IMR-90 (cell line): ENCODE data around the gene QKI. TPM values are rescaled to one million over a fixed set of nuclear protein-coding genes. Genes with fewer than 3 reads are reported as not detected.

Experiments used
- ATAC-seq: fragments of 200-7000 bp; cut with Tn5 transposase; 2 replicates; pipeline ENCODE4 v1.9.1; 2020; ENCODE audit warnings: low read depth, mild to moderate bottlenecking, moderate library complexity
- BruUV-seq: library from RNA; stranded (reverse); fragments of 400-500 nt; replicated peaks from 2 replicates; lab custom pipeline; 2021; lab: Mats Ljungman, UMichigan
- CTCF ChIA-PET: fragments of 300-600 bp; formaldehyde crosslinking; extraction: SDS; loops from one replicate; lab custom pipeline; 2021; ENCODE audit warnings: antibody characterized with exemption; lab: Yijun Ruan, JAX
- POLR2A ChIA-PET: fragments of 300-600 bp; sonication (Branson Sonifier 250); formaldehyde crosslinking; loops from one replicate; lab custom pipeline; 2022; ENCODE audit warnings: antibody characterized with exemption; ENCODE audit not compliant: unreplicated experiment; lab: Charles Lee
- DNase-seq: peaks from one replicate; pipeline ENCODE4 v3.0.0; 2013
- H2AFZ ChIP-seq: replicated peaks from 2 replicates; pipeline ENCODE3; 2013; ENCODE audit warnings: low read length, mild to moderate bottlenecking; ENCODE audit not compliant: poor library complexity
- H2AK5ac ChIP-seq: 2 replicates; pipeline ENCODE4 v1.6.1; 2013; ENCODE audit warnings: low read depth, low read length, inconsistent platforms
- H2AK9ac ChIP-seq: replicated peaks from 2 replicates; pipeline ENCODE3; 2013; ENCODE audit warnings: mild to moderate bottlenecking, low read depth, low read length, moderate library complexity; ENCODE audit not compliant: poor library complexity
- H2BK120ac ChIP-seq: 2 replicates; pipeline ENCODE4 v1.6.1; 2013; ENCODE audit warnings: low read depth, low read length, inconsistent platforms
- H2BK15ac ChIP-seq: 3 replicates; pipeline ENCODE4 v1.6.1; 2013; ENCODE audit warnings: low read depth, low read length, inconsistent platforms
- H2BK20ac ChIP-seq: 2 replicates; pipeline ENCODE4 v1.6.1; 2013; ENCODE audit warnings: low read depth, mild to moderate bottlenecking, inconsistent platforms, low read length, moderate library complexity
- H2BK5ac ChIP-seq: 2 replicates; pipeline ENCODE4 v1.6.1; 2013; ENCODE audit warnings: mild to moderate bottlenecking, low read depth, low read length, inconsistent platforms; ENCODE audit not compliant: poor library complexity, severe bottlenecking
- H3K14ac ChIP-seq: replicated peaks from 2 replicates; pipeline ENCODE4 v1.6.1; 2013; ENCODE audit warnings: low read depth, low read length, inconsistent platforms
- H3K18ac ChIP-seq: 2 replicates; pipeline ENCODE4 v1.6.1; 2013; ENCODE audit warnings: low read depth, low read length, control low read depth
- H3K23ac ChIP-seq: 2 replicates; pipeline ENCODE4 v1.6.1; 2013; ENCODE audit warnings: low read depth, low read length, inconsistent platforms
- H3K27ac ChIP-seq: 2 replicates; pipeline ENCODE4 v1.5.1; 2013; ENCODE audit warnings: mild to moderate bottlenecking, control low read depth, low read length; ENCODE audit not compliant: insufficient read depth
- H3K27me3 ChIP-seq: 2 replicates; pipeline ENCODE4 v1.6.1; 2013; ENCODE audit warnings: low read length; ENCODE audit not compliant: control insufficient read depth, insufficient read depth
- H3K36me3 ChIP-seq: 2 replicates; pipeline ENCODE4 v1.6.1; 2013; ENCODE audit warnings: low read length, mixed read lengths; ENCODE audit not compliant: control insufficient read depth, insufficient read depth
- H3K4ac ChIP-seq: 2 replicates; pipeline ENCODE4 v1.6.1; 2013; ENCODE audit warnings: low read depth, low read length, inconsistent platforms
- H3K4me1 ChIP-seq: 2 replicates; pipeline ENCODE4 v1.6.1; 2013; ENCODE audit warnings: low read length, mixed read lengths; ENCODE audit not compliant: control insufficient read depth, insufficient read depth
- H3K4me2 ChIP-seq: 2 replicates; pipeline ENCODE4 v1.6.1; 2013; ENCODE audit warnings: low read depth, mild to moderate bottlenecking, control low read depth, low read length, moderate library complexity
- H3K4me3 ChIP-seq: 2 replicates; pipeline ENCODE4 v1.5.1; 2013; ENCODE audit warnings: low read depth, mild to moderate bottlenecking, control low read depth, low read length, moderate library complexity; ENCODE audit not compliant: insufficient read depth
- H3K56ac ChIP-seq: 2 replicates; pipeline ENCODE4 v1.6.1; 2013; ENCODE audit warnings: low read length, inconsistent platforms; ENCODE audit not compliant: insufficient read depth; ENCODE audit errors: extremely low read depth
- H3K79me1 ChIP-seq, 2 experiments: 2 replicates each; pipeline ENCODE4 v1.6.1; 2013; ENCODE audit warnings: low read length in 2 of 2, inconsistent platforms in 1 of 2, low read depth in 1 of 2
- H3K9ac ChIP-seq: 2 replicates; pipeline ENCODE4 v1.6.1; 2013; ENCODE audit warnings: low read depth, low read length, control low read depth
- H3K9me1 ChIP-seq: 2 replicates; pipeline ENCODE4 v1.6.1; 2013; ENCODE audit warnings: low read length, inconsistent platforms; ENCODE audit not compliant: insufficient read depth
- H3K9me3 ChIP-seq: 2 replicates; pipeline ENCODE4 v1.6.1; 2013; ENCODE audit warnings: low read length; ENCODE audit not compliant: control insufficient read depth, insufficient read depth
- H4K20me1 ChIP-seq: 2 replicates; pipeline ENCODE4 v1.6.1; 2013; ENCODE audit warnings: low read length, inconsistent platforms; ENCODE audit not compliant: insufficient read depth
- H4K5ac ChIP-seq: 2 replicates; pipeline ENCODE4 v1.6.1; 2013; ENCODE audit warnings: mild to moderate bottlenecking, low read depth, low read length, control low read depth
- H4K8ac ChIP-seq, 2 experiments: 2 replicates each; pipeline ENCODE4 v1.6.1; 2013; ENCODE audit warnings: low read depth in 2 of 2, low read length in 2 of 2, control low read depth in 1 of 2, inconsistent platforms in 1 of 2
- H4K91ac ChIP-seq: 2 replicates; pipeline ENCODE4 v1.6.1; 2013; ENCODE audit warnings: low read depth, low read length, inconsistent platforms; ENCODE audit not compliant: insufficient read depth
- WGBS, 2 experiments: methylation state at CpG; one replicate each; pipeline versions ENCODE4 v1.1.5 to v1.1.7; 2013; ENCODE audit warnings: missing lambda C conversion rate in 2 of 2; ENCODE audit not compliant: insufficient read length in 1 of 2; ENCODE audit errors: extremely low coverage in 2 of 2; 5-methylcytosine and 5-hydroxymethylcytosine counted together
- dilution Hi-C: fragments of 300-500 bp; cut with HindIII; formaldehyde crosslinking; loops from one replicate; pipeline ENCODE4 v1.14.3; 2018; ENCODE audit warnings: low sequenced_read_pairs; ENCODE audit not compliant: unreplicated experiment
- in situ Hi-C: fragments of 300-500 bp; cut with MboI; formaldehyde crosslinking; loops from 3 replicates; pipeline ENCODE4 v1.14.3; 2019; ENCODE audit warnings: low sequenced_read_pairs, inconsistent platforms, mixed read lengths
- intact Hi-C: fragments of 100-400 bp; cut with micrococcal nuclease; formaldehyde crosslinking; loops from 2 replicates; pipeline ENCODE4 v1.10.0; 2022
- polyA plus RNA-seq, 3 experiments: library from polyadenylated mRNA; depleted of rRNA; stranded (reverse); fragments of >200 nt; gene quantifications; 2 replicates each; pipeline ENCODE4 v1.2.3, GENCODE V29; 2012; ENCODE audit warnings: low replicate concordance in 1 of 3
- total RNA-seq: library from RNA; depleted of rRNA; stranded (reverse); fragments of >200 nt; gene quantifications from 2 replicates; pipeline ENCODE4 v1.2.3, GENCODE V29; 2012
- TF ChIP-seq, protein P1 (sequence below): fragments of 150-350 bp; IDR thresholded peaks from 2 replicates; pipeline ENCODE4 v1.6.1; 2017; ENCODE audit warnings: mild to moderate bottlenecking, antibody characterized with exemption, low read length, low read depth
- TF ChIP-seq, protein P2 (sequence below): fragments of 150-350 bp; IDR thresholded peaks from 2 replicates; pipeline ENCODE4 v1.6.1; 2016; ENCODE audit warnings: low read depth, mild to moderate bottlenecking, low read length, moderate library complexity, borderline replicate concordance

Gene QKI
- total and polyA plus RNA-seq, 2 of the 4 experiments (the other 2 are of a cell fraction) = 112 to 232 TPM

DNA sequence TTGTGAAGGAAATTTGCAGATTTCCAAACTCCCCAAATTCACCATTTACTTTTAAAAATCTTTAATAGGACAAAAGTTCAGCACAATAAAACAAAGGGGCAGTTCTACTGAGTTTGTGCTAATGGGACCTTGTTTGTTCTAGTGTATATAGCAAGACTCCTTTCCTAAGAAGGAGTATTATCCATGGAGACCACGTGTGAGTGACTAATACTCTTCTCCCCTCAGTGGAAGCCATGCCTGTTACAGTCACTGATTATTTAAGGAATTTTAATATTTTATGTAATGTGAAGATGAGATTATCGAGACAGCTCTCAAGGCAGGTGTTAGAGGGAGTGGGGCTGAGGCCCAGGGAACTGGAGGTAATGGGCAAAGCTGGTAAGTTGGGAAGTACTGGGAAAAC lies 16.4 kb upstream of the QKI start:
- intact Hi-C loops (no loop called here), in situ Hi-C loops (no loop called here), dilution Hi-C loops (no loop called here)
- Histone ChIP-seq H2BK15ac (no peak overlapping the region), H3K79me1 (no peaks in the 10 kb centered on the region), H2BK120ac (no peak overlapping the region), H3K9ac (no peak overlapping the region), H3K9me3 (no peaks in the 10 kb centered on the region), H3K36me3 (no peaks in the 10 kb centered on the region), H4K5ac (no peak overlapping the region), H3K4me3 (no peak overlapping the region), H3K56ac (no peak overlapping the region), H2BK20ac (no peak overlapping the region), H3K27me3 (no peaks in the 10 kb centered on the region), H3K9me1 (no peaks in the 10 kb centered on the region), H2AK9ac (no peak overlapping the region), H4K8ac (no peak overlapping the region), H4K91ac (no peak overlapping the region), H4K20me1 (no peaks in the 10 kb centered on the region), H3K18ac (no peak overlapping the region), H3K27ac (no peak overlapping the region), H3K23ac (no peak overlapping the region), H3K4me2 (no peak overlapping the region), H2AK5ac (no peak overlapping the region), H2AFZ (no peak overlapping the region), H3K14ac (no peak overlapping the region), H2BK5ac (no peak overlapping the region), H3K4me1 (no peaks in the 10 kb centered on the region), H3K4ac (no peak overlapping the region)
- DNase-seq (no peak), ATAC-seq (peak; percentile 59)
- ChIA-PET POLR2A (no interaction called here), CTCF (no interaction called here)
- no TSS peak for BruUV-seq
- TF ChIP-seq, protein P1, sequence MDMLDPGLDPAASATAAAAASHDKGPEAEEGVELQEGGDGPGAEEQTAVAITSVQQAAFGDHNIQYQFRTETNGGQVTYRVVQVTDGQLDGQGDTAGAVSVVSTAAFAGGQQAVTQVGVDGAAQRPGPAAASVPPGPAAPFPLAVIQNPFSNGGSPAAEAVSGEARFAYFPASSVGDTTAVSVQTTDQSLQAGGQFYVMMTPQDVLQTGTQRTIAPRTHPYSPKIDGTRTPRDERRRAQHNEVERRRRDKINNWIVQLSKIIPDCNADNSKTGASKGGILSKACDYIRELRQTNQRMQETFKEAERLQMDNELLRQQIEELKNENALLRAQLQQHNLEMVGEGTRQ = peak; percentile 21; the same call in 1 of the 2 replicates
- TF ChIP-seq, protein P2, sequence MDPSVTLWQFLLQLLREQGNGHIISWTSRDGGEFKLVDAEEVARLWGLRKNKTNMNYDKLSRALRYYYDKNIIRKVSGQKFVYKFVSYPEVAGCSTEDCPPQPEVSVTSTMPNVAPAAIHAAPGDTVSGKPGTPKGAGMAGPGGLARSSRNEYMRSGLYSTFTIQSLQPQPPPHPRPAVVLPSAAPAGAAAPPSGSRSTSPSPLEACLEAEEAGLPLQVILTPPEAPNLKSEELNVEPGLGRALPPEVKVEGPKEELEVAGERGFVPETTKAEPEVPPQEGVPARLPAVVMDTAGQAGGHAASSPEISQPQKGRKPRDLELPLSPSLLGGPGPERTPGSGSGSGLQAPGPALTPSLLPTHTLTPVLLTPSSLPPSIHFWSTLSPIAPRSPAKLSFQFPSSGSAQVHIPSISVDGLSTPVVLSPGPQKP = no peak
- WGBS, 2 experiments = no CpG with 5 or more reads among the region's 2 CpGs
